Activated CD4-positive, CD25-positive, alpha-beta regulatory T cell (primary cell): ENCODE measurements around the gene SEMA3C.

Source experiments
- DNase-seq, 4 experiments: peaks; one replicate each; lab custom pipeline; 2025; lab: John Stamatoyannopoulos, UW

The SEMA3C gene

GRCh38 chr7:80918909-80919721 is at the start of gene SEMA3C:
SEMA3C (minus strand) TSS chr7:80919051; CDS start chr7:80916781, 2,270 bp downstream.
- no peak for DNase-seq

- DNase-seq, result no peak
These were observed 49.8 kb upstream of the SEMA3C start for GRCh38 chr7:80968606-80969005.

GRCh38 chr7:80967917-80968297 is 49.1 kb upstream of the SEMA3C start:
- DNase-seq, result no peak

- no peak for DNase-seq
These were observed 48.4 kb upstream of the SEMA3C start for GRCh38 chr7:80967071-80967916.

GRCh38 chr7:80960244-80960795 is 41.5 kb upstream of the SEMA3C start:
- DNase-seq, result no peak

GRCh38 chr7:80957226-80957777 is 38.5 kb upstream of the SEMA3C start:
- no peak for DNase-seq

GRCh38 chr7:80954191-80954590 is 35.3 kb upstream of the SEMA3C start:
- no peak for DNase-seq

- no peak for DNase-seq
These were observed 31.7 kb upstream of the SEMA3C start for GRCh38 chr7:80950550-80950967.

- DNase-seq, result no peak
These were observed 30.6 kb upstream of the SEMA3C start for GRCh38 chr7:80949449-80949848.

- DNase-seq, result no peak
These were observed 28.0 kb upstream of the SEMA3C start for GRCh38 chr7:80946858-80947257.

GRCh38 chr7:80945976-80946375 is 27.1 kb upstream of the SEMA3C start:
- no peak for DNase-seq

- no peak for DNase-seq
These were observed 24.5 kb upstream of the SEMA3C start for GRCh38 chr7:80943342-80943741.

- no peak for DNase-seq
These were observed 23.6 kb upstream of the SEMA3C start for GRCh38 chr7:80942261-80943041.

- DNase-seq, result no peak
These were observed 22.4 kb upstream of the SEMA3C start for GRCh38 chr7:80941208-80941758.

GRCh38 chr7:80940539-80941207 is 21.8 kb upstream of the SEMA3C start:
- no peak for DNase-seq

GRCh38 chr7:80937336-80937735 is 18.5 kb upstream of the SEMA3C start:
- no peak for DNase-seq

GRCh38 chr7:80935991-80936780 is 17.3 kb upstream of the SEMA3C start:
- no peak for DNase-seq

GRCh38 chr7:80934321-80934720 is 15.5 kb upstream of the SEMA3C start:
- no peak for DNase-seq

- DNase-seq, result no peak
These were observed 13.7 kb upstream of the SEMA3C start for GRCh38 chr7:80932536-80932935.

GRCh38 chr7:80929619-80930018 is 10.8 kb upstream of the SEMA3C start:
- no peak for DNase-seq
